GM23338 (cell line): ENCODE data around the gene VAV3.

Source experiments
- EZH2 ChIP-seq: fragments of 200-600 bp; sonication (generic); IDR thresholded peaks from one replicate; pipeline ENCODE4 v1.8.0; 2017; ENCODE audit warnings: antibody characterized with exemption, mild to moderate bottlenecking, low read depth; ENCODE audit not compliant: unreplicated experiment
- EZH2phosphoT487 ChIP-seq: fragments of 200-600 bp; sonication (generic); IDR thresholded peaks from one replicate; pipeline ENCODE4 v1.8.1; 2018; ENCODE audit warnings: antibody characterized with exemption; ENCODE audit not compliant: unreplicated experiment
- POLR2AphosphoS5 ChIP-seq: IDR thresholded peaks from 2 replicates; pipeline ENCODE4 v1.6.1; 2016; ENCODE audit warnings: antibody characterized with exemption, low read depth
- TF ChIP-seq, protein P1 (sequence below), 2 experiments: fragments of 200-600 bp in 1 of 2; sonication (generic) in 1 of 2; conservative IDR thresholded peaks; 2 replicates each; pipeline versions ENCODE4 v1.5.1 to v1.6.1; 2016 to 2017; ENCODE audit warnings: antibody characterized with exemption in 2 of 2, low read depth in 2 of 2, mild to moderate bottlenecking in 2 of 2, moderate library complexity in 1 of 2
- TF ChIP-seq, protein P2 (sequence below): IDR thresholded peaks from one replicate; pipeline ENCODE4 v1.6.1; 2018; ENCODE audit warnings: antibody characterized with exemption; ENCODE audit not compliant: unreplicated experiment

- TF ChIP-seq, protein P1, sequence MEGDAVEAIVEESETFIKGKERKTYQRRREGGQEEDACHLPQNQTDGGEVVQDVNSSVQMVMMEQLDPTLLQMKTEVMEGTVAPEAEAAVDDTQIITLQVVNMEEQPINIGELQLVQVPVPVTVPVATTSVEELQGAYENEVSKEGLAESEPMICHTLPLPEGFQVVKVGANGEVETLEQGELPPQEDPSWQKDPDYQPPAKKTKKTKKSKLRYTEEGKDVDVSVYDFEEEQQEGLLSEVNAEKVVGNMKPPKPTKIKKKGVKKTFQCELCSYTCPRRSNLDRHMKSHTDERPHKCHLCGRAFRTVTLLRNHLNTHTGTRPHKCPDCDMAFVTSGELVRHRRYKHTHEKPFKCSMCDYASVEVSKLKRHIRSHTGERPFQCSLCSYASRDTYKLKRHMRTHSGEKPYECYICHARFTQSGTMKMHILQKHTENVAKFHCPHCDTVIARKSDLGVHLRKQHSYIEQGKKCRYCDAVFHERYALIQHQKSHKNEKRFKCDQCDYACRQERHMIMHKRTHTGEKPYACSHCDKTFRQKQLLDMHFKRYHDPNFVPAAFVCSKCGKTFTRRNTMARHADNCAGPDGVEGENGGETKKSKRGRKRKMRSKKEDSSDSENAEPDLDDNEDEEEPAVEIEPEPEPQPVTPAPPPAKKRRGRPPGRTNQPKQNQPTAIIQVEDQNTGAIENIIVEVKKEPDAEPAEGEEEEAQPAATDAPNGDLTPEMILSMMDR (conservative IDR thresholded peaks at IDR 0.05; ENCODE audit: low read depth in 2 of 2): no peak
- TF ChIP-seq EZH2 (no peak), POLR2AphosphoS5 (no peak), EZH2phosphoT487 (no peak)
- TF ChIP-seq, protein P2, sequence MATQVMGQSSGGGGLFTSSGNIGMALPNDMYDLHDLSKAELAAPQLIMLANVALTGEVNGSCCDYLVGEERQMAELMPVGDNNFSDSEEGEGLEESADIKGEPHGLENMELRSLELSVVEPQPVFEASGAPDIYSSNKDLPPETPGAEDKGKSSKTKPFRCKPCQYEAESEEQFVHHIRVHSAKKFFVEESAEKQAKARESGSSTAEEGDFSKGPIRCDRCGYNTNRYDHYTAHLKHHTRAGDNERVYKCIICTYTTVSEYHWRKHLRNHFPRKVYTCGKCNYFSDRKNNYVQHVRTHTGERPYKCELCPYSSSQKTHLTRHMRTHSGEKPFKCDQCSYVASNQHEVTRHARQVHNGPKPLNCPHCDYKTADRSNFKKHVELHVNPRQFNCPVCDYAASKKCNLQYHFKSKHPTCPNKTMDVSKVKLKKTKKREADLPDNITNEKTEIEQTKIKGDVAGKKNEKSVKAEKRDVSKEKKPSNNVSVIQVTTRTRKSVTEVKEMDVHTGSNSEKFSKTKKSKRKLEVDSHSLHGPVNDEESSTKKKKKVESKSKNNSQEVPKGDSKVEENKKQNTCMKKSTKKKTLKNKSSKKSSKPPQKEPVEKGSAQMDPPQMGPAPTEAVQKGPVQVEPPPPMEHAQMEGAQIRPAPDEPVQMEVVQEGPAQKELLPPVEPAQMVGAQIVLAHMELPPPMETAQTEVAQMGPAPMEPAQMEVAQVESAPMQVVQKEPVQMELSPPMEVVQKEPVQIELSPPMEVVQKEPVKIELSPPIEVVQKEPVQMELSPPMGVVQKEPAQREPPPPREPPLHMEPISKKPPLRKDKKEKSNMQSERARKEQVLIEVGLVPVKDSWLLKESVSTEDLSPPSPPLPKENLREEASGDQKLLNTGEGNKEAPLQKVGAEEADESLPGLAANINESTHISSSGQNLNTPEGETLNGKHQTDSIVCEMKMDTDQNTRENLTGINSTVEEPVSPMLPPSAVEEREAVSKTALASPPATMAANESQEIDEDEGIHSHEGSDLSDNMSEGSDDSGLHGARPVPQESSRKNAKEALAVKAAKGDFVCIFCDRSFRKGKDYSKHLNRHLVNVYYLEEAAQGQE: no peak
These were observed 316.0 kb downstream of the VAV3 start for GRCh38 chr1:107649023-107649422.
